GM21576 (cell line): Measurements from ENCODE around the gene RASL10B.
"Not testable (repeated sequence)": the region's sequence is repeated elsewhere in the genome, so short reads cannot be mapped to it uniquely, and the experiment has no call there.

Source experiments
- ATAC-seq: cut with Tn5 transposase; IDR thresholded peaks from one replicate; pipeline ENCODE4 v1.9.1; 2021; ENCODE audit warnings: mild to moderate bottlenecking, moderate library complexity; ENCODE audit not compliant: unreplicated experiment

RASL10B gene

DNA sequence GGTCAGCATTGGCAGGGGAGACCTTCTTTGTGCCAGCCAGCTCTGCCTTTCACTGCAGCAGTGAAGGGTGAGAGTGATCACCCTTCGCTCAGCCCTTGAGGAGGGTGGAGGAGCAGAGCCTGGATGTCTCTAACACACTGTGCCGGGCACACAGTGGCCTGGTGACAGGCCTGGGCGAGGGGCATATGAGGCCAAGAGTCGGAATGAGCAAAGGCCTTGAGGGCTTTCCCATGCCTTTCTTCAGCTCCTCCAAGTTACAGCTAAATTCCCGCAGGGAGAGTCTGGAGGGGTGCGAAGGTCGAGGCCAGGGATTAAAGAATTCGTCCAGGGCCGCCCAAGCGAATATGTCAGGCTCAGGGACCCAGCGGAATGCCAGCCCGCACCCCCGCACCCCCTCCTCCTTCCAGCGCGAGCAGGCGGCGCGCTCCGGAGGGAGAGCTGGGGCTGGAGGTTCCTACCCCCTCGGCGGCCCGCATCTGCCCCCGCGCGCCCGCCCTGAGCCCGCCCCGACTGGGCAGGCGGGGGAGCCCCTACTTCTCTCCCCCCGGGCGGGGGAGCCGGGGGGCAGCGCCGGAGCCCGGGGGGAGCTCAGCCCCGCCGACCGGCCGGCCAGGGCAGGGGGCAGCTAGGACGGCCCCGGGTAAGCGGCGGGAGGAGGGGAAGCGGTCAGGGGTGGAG, at the start of gene RASL10B:
RASL10B (plus strand) TSS at position 401 of the 678 bp plus-strand sequence. CDS start 3,546 bp downstream, outside the sequence.
- no peak for ATAC-seq

DNA sequence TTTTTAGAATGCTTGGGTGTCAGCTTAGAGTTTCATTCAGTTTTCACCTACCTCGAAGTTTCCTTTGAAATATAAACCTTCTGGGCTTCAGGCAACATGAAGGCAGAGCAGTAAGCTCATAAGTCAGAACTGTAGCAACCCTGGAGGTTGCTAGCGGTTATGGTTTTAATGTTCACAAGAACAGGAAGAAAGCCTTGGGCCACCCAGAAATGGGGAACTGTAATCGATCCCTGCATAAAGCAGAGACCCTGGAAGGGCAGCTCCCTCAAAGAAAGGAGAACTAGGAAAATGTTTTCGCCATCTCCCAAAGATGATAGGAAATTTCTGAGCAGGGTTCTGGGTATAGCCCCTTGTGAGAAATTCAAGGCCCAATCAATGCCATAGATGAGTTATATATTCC, 47.8 kb upstream of the RASL10B start:
- no peak for ATAC-seq

DNA sequence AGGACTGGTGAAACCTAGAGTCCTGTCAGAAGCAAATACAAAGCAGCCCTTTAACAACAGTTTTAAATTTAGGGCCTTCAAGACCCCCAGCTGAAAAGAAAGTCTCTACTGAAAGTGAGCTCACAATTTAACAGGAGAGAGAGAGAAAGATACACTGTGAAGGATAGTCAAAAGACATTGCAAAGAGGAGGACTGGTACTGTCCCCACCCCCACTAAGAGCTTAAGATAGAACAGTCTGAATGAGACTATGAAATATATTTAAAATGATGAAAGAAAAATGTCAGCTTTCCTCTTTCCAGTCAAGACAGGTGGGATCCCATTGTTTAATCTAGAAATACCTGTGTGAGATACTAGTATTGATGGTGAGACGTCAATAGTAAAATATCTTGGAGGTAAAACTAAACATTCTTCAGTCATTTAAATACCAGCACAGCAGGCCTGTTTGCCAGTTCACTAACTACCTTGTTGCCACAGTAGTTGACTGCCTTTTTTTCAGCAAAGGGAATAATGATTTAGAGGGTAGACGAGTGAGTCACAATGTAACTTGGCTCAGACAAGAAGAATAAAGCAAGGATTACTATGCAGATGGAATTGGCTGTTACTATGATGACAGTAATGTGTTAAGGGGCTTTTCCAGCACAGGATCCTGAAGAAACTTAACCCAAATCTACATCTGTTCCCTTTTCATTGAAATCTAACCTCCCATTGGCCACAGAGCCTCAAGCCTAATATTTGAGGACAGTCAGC, 47.2 kb upstream of the RASL10B start:
- ATAC-seq = no peak

- no peak for ATAC-seq
Measured at GRCh38 chr17:35692512-35693210, 38.8 kb upstream of the RASL10B start.

DNA sequence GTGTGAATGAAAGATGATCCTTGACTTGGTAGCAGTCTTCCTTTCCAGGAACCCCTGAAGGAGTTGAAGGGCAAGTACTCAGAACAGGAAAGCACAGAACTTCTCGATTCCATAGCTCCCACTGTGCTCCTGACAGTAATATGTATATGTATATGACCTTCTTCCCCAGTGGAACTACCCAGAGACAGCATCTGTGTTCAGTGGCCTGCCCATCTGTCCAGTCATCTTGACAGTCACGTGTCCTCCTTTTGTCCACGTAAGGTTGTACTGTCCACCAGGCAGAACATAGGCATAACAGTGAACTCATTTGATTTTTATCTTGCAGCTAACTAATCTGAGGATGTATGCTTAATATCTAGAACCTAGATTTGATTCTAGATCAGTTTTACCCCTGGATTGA, 37.8 kb upstream of the RASL10B start:
- ATAC-seq = no peak

DNA sequence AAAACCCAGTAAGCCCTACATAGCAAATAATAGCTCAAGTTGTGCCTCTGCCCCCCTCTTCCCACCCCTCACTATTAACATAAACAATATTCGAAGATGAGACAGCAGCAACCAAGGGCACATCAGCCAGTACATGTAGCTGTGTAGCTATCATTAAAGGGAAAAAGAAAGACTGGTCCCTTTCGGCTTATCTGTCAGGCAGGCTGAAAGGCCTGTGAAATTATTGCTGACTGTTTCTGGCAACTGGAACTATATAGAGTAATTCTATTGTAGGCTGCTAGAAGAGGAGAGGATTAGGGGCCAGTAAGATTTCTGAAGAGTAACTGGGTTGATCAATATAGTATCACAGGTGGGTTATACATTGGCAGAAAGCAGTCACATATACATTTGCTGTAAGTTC, 36.5 kb upstream of the RASL10B start:
- ATAC-seq = no peak

DNA sequence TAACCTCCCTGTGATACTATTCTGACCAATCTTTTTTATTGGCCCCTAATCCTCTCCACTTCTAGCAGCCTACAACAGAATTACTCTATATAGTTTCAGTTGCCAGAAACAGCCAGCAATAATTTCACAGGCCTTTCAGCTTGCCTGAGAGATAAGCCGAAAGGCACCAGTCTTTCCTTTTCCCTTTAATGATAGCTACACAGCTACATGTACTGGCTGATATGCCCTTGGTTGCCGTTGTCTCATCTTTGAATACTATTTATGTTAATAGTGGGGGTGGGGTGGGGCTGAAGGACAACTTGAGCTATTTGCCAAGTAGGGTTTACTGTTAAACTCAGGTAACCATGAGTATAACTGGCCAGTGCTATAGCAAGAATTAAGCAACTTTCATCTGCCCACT, 35.8 kb upstream of the RASL10B start:
- no peak for ATAC-seq

GRCh38 chr17:35698800-35699199, 32.6 kb upstream of the RASL10B start:
- no peak for ATAC-seq

DNA sequence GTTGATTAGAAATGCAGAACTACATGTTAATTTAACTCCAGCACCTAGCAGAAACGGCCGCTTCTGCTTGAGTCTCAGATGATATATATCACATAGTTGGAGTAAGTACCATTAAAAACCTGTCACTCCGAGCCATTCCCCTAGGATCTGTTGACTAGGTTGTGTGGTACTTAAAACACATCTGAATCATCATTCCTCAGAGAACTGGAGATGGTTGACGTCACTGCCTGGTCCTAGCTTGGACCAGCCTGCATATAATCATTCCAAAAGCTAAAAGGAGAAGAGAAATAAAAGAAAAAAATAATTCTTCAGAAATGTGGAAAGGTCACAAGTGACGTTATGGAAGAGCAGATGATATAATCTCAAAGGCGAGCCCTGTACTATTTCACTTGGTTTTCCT, 31.3 kb upstream of the RASL10B start:
- ATAC-seq = no peak

GRCh38 chr17:35701491-35701890, 29.9 kb upstream of the RASL10B start:
- ATAC-seq = no peak

GRCh38 chr17:35703308-35703707, 28.1 kb upstream of the RASL10B start:
- ATAC-seq = not testable (repeated sequence)

GRCh38 chr17:35705230-35705629, 26.2 kb upstream of the RASL10B start:
- ATAC-seq = no peak

GRCh38 chr17:35705705-35706104, 25.7 kb upstream of the RASL10B start:
- ATAC-seq = no peak

GRCh38 chr17:35708149-35708548, 23.3 kb upstream of the RASL10B start:
- ATAC-seq = no peak

- ATAC-seq = no peak
Measured at GRCh38 chr17:35708951-35709350, 22.5 kb upstream of the RASL10B start.

- ATAC-seq = no peak
Measured at GRCh38 chr17:35709874-35710273, 21.6 kb upstream of the RASL10B start.

- no peak for ATAC-seq
Measured at GRCh38 chr17:35710950-35711349, 20.5 kb upstream of the RASL10B start.

GRCh38 chr17:35713069-35713728, 18.2 kb upstream of the RASL10B start:
- ATAC-seq = no peak

- no peak for ATAC-seq
Measured at GRCh38 chr17:35714988-35715387, 16.5 kb upstream of the RASL10B start.

DNA sequence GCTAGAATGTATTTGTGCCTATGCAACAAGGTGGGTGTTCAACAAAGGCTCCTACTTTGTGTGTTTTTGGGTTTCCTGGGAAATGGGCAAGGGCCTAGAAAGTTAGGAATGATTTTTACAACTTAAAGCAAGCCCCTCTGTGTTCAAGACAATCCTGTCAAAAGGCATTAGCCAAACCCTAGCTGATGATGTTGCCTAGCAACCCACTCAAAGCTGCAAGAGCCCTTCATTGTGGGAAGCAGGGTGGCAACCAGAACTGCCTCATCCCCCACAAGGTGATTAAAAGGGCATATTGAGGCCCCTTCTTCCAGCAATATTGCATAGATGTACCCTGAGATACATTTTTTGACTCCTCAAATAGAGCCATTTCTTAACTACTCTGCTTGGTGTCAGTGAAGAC, 16.0 kb upstream of the RASL10B start:
- ATAC-seq = no peak

DNA sequence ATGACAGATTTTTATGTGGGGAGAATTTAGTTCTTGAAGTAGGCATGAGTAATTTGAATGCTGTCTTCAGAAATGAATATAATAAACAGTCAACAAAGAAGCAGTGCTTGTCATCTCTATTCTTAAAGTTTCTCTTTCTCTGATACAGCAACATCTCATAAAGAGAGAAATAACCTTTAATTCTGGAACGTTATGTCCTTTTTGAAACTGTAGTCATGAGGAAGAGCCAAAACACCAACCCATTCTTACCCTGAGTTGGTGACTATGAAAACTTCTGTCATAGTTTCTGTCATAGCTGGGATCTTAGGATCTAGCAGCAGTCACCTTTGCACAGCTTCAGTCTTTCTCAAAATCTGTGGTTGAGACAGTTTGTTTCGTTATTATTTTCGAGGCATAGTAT, 15.3 kb upstream of the RASL10B start:
- ATAC-seq = no peak
